ENCODE results near the gene NFIC. TPM values are rescaled to one million over a fixed set of nuclear protein-coding genes. Genes with fewer than 3 reads are reported as not detected.

Gene NFIC
- polyA plus RNA-seq, 1 of the 3 experiments (the other 2 are of a cell fraction), result 7.2 TPM

GRCh38 chr19:3511506-3512251, 145.3 kb downstream of the NFIC start:
- H3K9ac ChIP-seq, result no peak overlapping the region
- POLR2A ChIA-PET, result no interaction called here
- no peaks in the 10 kb centered on the region for H3K27me3 ChIP-seq (ENCODE audit: insufficient read depth)
- no peaks in the 10 kb centered on the region for H3K9me3 ChIP-seq
- no peak overlapping the region for H3K4me2 ChIP-seq
- H3K4me1 ChIP-seq (ENCODE audit: control insufficient read depth in 1 of 2, insufficient read depth in 2 of 2, low read depth in 1 of 2, low read length in 1 of 2), result peaks cover 7 to 12% of the 10 kb centered on the region in 2 experiments; a peak in 2 of 4 replicates
- DNase-seq, result no peak
- H3K79me2 ChIP-seq (ENCODE audit: insufficient read depth), result peaks cover 100% of the 10 kb centered on the region
- H3K9me2 ChIP-seq, result no peaks in the 10 kb centered on the region
- peaks cover 0 to 7% of the 10 kb centered on the region in 2 experiments for H3K36me3 ChIP-seq (replicated peaks in 1 of 2; ENCODE audit: control insufficient read depth in 1 of 2, insufficient read depth in 2 of 2, low read length in 1 of 2)
- H4K20me1 ChIP-seq (ENCODE audit: insufficient read depth), result peaks cover 89% of the 10 kb centered on the region
- CTCF ChIA-PET, result interaction anchor here (2.0 kb wide), 1 partner anchor 33 kb away, joined by 7 read pairs; no protein-coding TSS in a partner anchor
- H3F3A ChIP-seq (replicated peaks; ENCODE audit: insufficient read depth), result peaks cover 13% of the 10 kb centered on the region
- H2AFZ ChIP-seq (ENCODE audit: low read depth), result no peak overlapping the region
- 97% methylated on average over 25 of the region's 26 CpGs for whole genome bisulfite sequencing (ENCODE audit: low lambda C conversion rate)
- no peak overlapping the region for H3K27ac ChIP-seq (ENCODE audit: low read depth in 2 of 2, low read length in 1 of 2)
- no peak overlapping the region for H3K4me3 ChIP-seq (ENCODE audit: low read depth in 2 of 2, low read length in 1 of 2)
- TF ChIP-seq MAX (IDR thresholded peaks at IDR 0.05; ENCODE audit: low read depth), result no peak
- TF ChIP-seq SMC3 (IDR thresholded peaks at IDR 0.05; ENCODE audit: low read depth, low read length), result no peak
- TF ChIP-seq ELF1 (IDR thresholded peaks at IDR 0.05), result no peak
- TF ChIP-seq TEAD4 (IDR thresholded peaks at IDR 0.05; ENCODE audit: borderline replicate concordance, insufficient read depth), result no peak
- no peak for TF ChIP-seq YY1 (IDR thresholded peaks at IDR 0.05; ENCODE audit: low read depth)
- no peak for TF ChIP-seq FOSL2 (IDR thresholded peaks at IDR 0.05; ENCODE audit: borderline replicate concordance, low read depth)
- TF ChIP-seq NFIC (IDR thresholded peaks at IDR 0.05; ENCODE audit: borderline replicate concordance), result no peak
- TF ChIP-seq EP300 (IDR thresholded peaks at IDR 0.05; ENCODE audit: borderline replicate concordance in 1 of 2, low read depth in 1 of 2, low read length in 1 of 2), result no peak
- no peak for TF ChIP-seq GATA2 (CRISPR knock-in tag; IDR thresholded peaks at IDR 0.05)
- TF ChIP-seq CTCF (IDR thresholded peaks at IDR 0.05), result no peak
- no peak for TF ChIP-seq JUND (IDR thresholded peaks at IDR 0.05)
- no peak for TF ChIP-seq EZH2phosphoT487 (IDR thresholded peaks at IDR 0.05; ENCODE audit: borderline replicate concordance, low read depth)
- TF ChIP-seq POLR2AphosphoS5 (IDR thresholded peaks at IDR 0.05; ENCODE audit: low read depth, low read length), result no peak
- no peak for TF ChIP-seq SIN3A (IDR thresholded peaks at IDR 0.05; ENCODE audit: borderline replicate concordance, low read depth, low read length)

GRCh38 chr19:3512562-3513228, 146.3 kb downstream of the NFIC start:
- H3K79me2 ChIP-seq (ENCODE audit: insufficient read depth), result peaks cover 100% of the 10 kb centered on the region
- no peaks in the 10 kb centered on the region for H3K9me3 ChIP-seq
- peaks cover 13% of the 10 kb centered on the region for H3F3A ChIP-seq (replicated peaks; ENCODE audit: insufficient read depth)
- H3K4me3 ChIP-seq (ENCODE audit: low read depth in 2 of 2, low read length in 1 of 2), result no peak overlapping the region
- TF ChIP-seq IRF3 (IDR thresholded peaks at IDR 0.05; ENCODE audit: low read depth, low read length), result no peak
- no peak for TF ChIP-seq YY1 (IDR thresholded peaks at IDR 0.05; ENCODE audit: low read depth)
- no peak for TF ChIP-seq ELF1 (IDR thresholded peaks at IDR 0.05)
- TF ChIP-seq EZH2phosphoT487 (IDR thresholded peaks at IDR 0.05; ENCODE audit: borderline replicate concordance, low read depth), result no peak
- TF ChIP-seq USF1 (IDR thresholded peaks at IDR 0.05; ENCODE audit: borderline replicate concordance, low read depth), result no peak
- no peak for TF ChIP-seq MXI1 (IDR thresholded peaks at IDR 0.05; ENCODE audit: low read depth, low read length)
- no peak for TF ChIP-seq FOXM1 (IDR thresholded peaks at IDR 0.05; ENCODE audit: low read depth)
- TF ChIP-seq POLR2AphosphoS5 (IDR thresholded peaks at IDR 0.05; ENCODE audit: low read depth, low read length), result no peak
- TF ChIP-seq MAX (IDR thresholded peaks at IDR 0.05; ENCODE audit: low read depth), result no peak
- no peak for TF ChIP-seq RCOR1 (IDR thresholded peaks at IDR 0.05; ENCODE audit: low read length)
- no peak for TF ChIP-seq SIN3A (IDR thresholded peaks at IDR 0.05; ENCODE audit: borderline replicate concordance, low read depth, low read length)
- no peak for TF ChIP-seq NRF1 (IDR thresholded peaks at IDR 0.05; ENCODE audit: low read depth, low read length)
- no peak for TF ChIP-seq FOXJ3 (CRISPR knock-in tag; IDR thresholded peaks at IDR 0.05)
- 95% methylated on average over 4 of the region's 17 CpGs for WGBS (ENCODE audit: low lambda C conversion rate)
- ChIA-PET POLR2A (interaction anchor here (0.5 kb wide), 1 partner anchor 256 kb away, joined by 3 read pairs; no protein-coding TSS in a partner anchor), CTCF (interaction anchor here (0.9 kb wide), 2 partner anchors 8 to 32 kb away, joined by 3 read pairs; no protein-coding TSS in a partner anchor)
- peaks cover 96% of the 10 kb centered on the region for H4K20me1 ChIP-seq (ENCODE audit: insufficient read depth)
- H3K27ac ChIP-seq (ENCODE audit: low read depth in 2 of 2, low read length in 1 of 2), result no peak overlapping the region
- DNase-seq, result no peak
- no peaks in the 10 kb centered on the region for H3K27me3 ChIP-seq (ENCODE audit: insufficient read depth)
- H3K9ac ChIP-seq, result no peak overlapping the region
- H3K9me2 ChIP-seq, result no peaks in the 10 kb centered on the region
- peaks cover 0 to 7% of the 10 kb centered on the region in 2 experiments for H3K36me3 ChIP-seq (replicated peaks in 1 of 2; ENCODE audit: control insufficient read depth in 1 of 2, insufficient read depth in 2 of 2, low read length in 1 of 2)
- H2AFZ ChIP-seq (ENCODE audit: low read depth), result no peak overlapping the region
- H3K4me1 ChIP-seq (ENCODE audit: control insufficient read depth in 1 of 2, insufficient read depth in 2 of 2, low read depth in 1 of 2, low read length in 1 of 2), result peaks cover 7 to 9% of the 10 kb centered on the region in 2 experiments; a peak in 2 of 4 replicates
- no peak overlapping the region for H3K4me2 ChIP-seq

Measured in SK-N-SH (cell line).